Bronchial epithelial cell (primary cell): ENCODE data around the gene PAX2. TPM values are rescaled to one million over a fixed set of nuclear protein-coding genes. Genes with fewer than 3 reads are reported as not detected.

Experiments
- DNase-seq: peaks from one replicate; pipeline ENCODE4 v3.0.0-alpha.2; 2010; ENCODE audit warnings: low read depth
- FAIRE-seq: peaks from 2 replicates; lab custom pipeline; 2011; peaks lifted over from hg19 to GRCh38; lab: Jason Lieb, UNC
- H3K27me3 ChIP-seq: 2 replicates; pipeline ENCODE4 v1.5.1; 2011; ENCODE audit warnings: low read length; ENCODE audit not compliant: control insufficient read depth, insufficient read depth
- H3K36me3 ChIP-seq: 2 replicates; pipeline ENCODE4 v1.5.1; 2011; ENCODE audit warnings: low read length; ENCODE audit not compliant: control insufficient read depth, insufficient read depth
- H3K4me3 ChIP-seq: 2 replicates; pipeline ENCODE4 v1.5.1; 2011; ENCODE audit warnings: mild to moderate bottlenecking, low read depth, low read length, control low read depth
- CTCF ChIP-seq: IDR thresholded peaks from 2 replicates; pipeline ENCODE4 v1.5.1; 2011; ENCODE audit warnings: mild to moderate bottlenecking, moderate library complexity, low read length, control low read depth, inconsistent platforms; ENCODE audit not compliant: insufficient read depth, severe bottlenecking
- total RNA-seq: library from RNA; depleted of rRNA; stranded (reverse); fragments of >200 nt; gene quantifications from 2 replicates; pipeline ENCODE4 v1.2.1, GENCODE V29; 2014

PAX2 gene
- total RNA-seq, 1 donor from 2014 or later = not detected

- DNase-seq = no peak
- H3K36me3 ChIP-seq = no peaks in the 10 kb centered on the region
- H3K4me3 ChIP-seq = no peak overlapping the region
- no peak for TF ChIP-seq CTCF
- FAIRE-seq = no peak
- peaks cover 24% of the 10 kb centered on the region for H3K27me3 ChIP-seq
These were observed 90.4 kb downstream of the PAX2 start for GRCh38 chr10:100835810-100836209.

GRCh38 chr10:100836891-100837290, 91.5 kb downstream of the PAX2 start:
- no peak for DNase-seq
- Histone ChIP-seq H3K36me3 (no peaks in the 10 kb centered on the region), H3K27me3 (peaks cover 15% of the 10 kb centered on the region), H3K4me3 (no peak overlapping the region)
- FAIRE-seq = peak; percentile 36
- no peak for TF ChIP-seq CTCF

- no peak for TF ChIP-seq CTCF
- Histone ChIP-seq H3K36me3 (no peaks in the 10 kb centered on the region), H3K27me3 (peaks cover 14% of the 10 kb centered on the region), H3K4me3 (no peak overlapping the region)
- FAIRE-seq = no peak
- no peak for DNase-seq
These were observed 91.9 kb downstream of the PAX2 start for GRCh38 chr10:100837300-100837699.

- Histone ChIP-seq H3K36me3 (no peaks in the 10 kb centered on the region), H3K4me3 (no peak overlapping the region), H3K27me3 (peaks cover 5% of the 10 kb centered on the region)
- DNase-seq (no peak), FAIRE-seq (no peak)
- no peak for TF ChIP-seq CTCF
These were observed 93.6 kb downstream of the PAX2 start for GRCh38 chr10:100838986-100839385.

GRCh38 chr10:100841528-100841927, 96.1 kb downstream of the PAX2 start:
- Histone ChIP-seq H3K27me3 (peaks cover 5% of the 10 kb centered on the region), H3K36me3 (no peaks in the 10 kb centered on the region)

More at GRCh38 chr10:100841528-100841927, 96.1 kb downstream of the PAX2 start:
- DNase-seq (no peak), FAIRE-seq (no peak)
- no peak overlapping the region for H3K4me3 ChIP-seq
- TF ChIP-seq CTCF = no peak
